K562 (cell line): ENCODE results near the gene LAG3. TPM values are rescaled to one million over a fixed set of nuclear protein-coding genes. Genes with fewer than 3 reads are reported as not detected.

ENCODE experiments used
- ASH1L ChIP-seq: fragments of 450-650 bp; IDR thresholded peaks from 2 replicates; pipeline ENCODE4 v1.6.1; 2018; ENCODE audit warnings: borderline replicate concordance, mild to moderate bottlenecking, low read depth; ENCODE audit not compliant: partially characterized antibody
- MEF2A ChIP-seq: IDR thresholded peaks from 2 replicates; pipeline ENCODE4 v1.6.1; 2011; ENCODE audit warnings: low read depth, mild to moderate bottlenecking, low read length, moderate library complexity; ENCODE audit not compliant: control insufficient read depth
- NCOA2 ChIP-seq, 2 experiments: fragments of 450-650 bp; IDR thresholded peaks; 2 replicates each; pipeline ENCODE4 v1.6.1; 2018; ENCODE audit warnings: mild to moderate bottlenecking in 2 of 2, moderate library complexity in 1 of 2; ENCODE audit not compliant: partially characterized antibody in 2 of 2
- OTX1 ChIP-seq: fragments of 450-650 bp; formaldehyde crosslinking; IDR thresholded peaks from 2 replicates; pipeline ENCODE4 v1.4.0; 2022; ENCODE audit warnings: mild to moderate bottlenecking
- PRPF4 ChIP-seq: fragments of 200-400 bp; formaldehyde crosslinking; IDR thresholded peaks from one replicate; pipeline ENCODE4 v1.6.1; 2017; ENCODE audit warnings: low read length, low read depth, mild to moderate bottlenecking; ENCODE audit not compliant: insufficient read depth, poor library complexity, severe bottlenecking
- RFX5 ChIP-seq: IDR thresholded peaks from 2 replicates; pipeline ENCODE4 v1.6.1; 2011; ENCODE audit warnings: low read depth, mild to moderate bottlenecking, improper control_type of control experiment, low read length
- SAP30 ChIP-seq: fragments of 200-600 bp; sonication (generic); IDR thresholded peaks from 2 replicates; pipeline ENCODE4 v1.6.1; 2012; ENCODE audit warnings: borderline replicate concordance, low read depth, mild to moderate bottlenecking, moderate library complexity, low read length, control low read depth, inconsistent platforms; ENCODE audit not compliant: insufficient read depth, poor library complexity, severe bottlenecking
- SIRT6 ChIP-seq: IDR thresholded peaks from one replicate; pipeline ENCODE4 v1.6.1; 2012; ENCODE audit warnings: low read depth, mild to moderate bottlenecking, control low read depth, inconsistent platforms, low read length, moderate library complexity
- SNIP1 ChIP-seq: fragments of 450-650 bp; IDR thresholded peaks from 2 replicates; pipeline ENCODE4 v1.7.1; 2017; ENCODE audit warnings: low read depth, mild to moderate bottlenecking
- YY1 ChIP-seq, 3 experiments: IDR thresholded peaks; 2 replicates each; pipeline ENCODE4 v1.6.1; 2011; ENCODE audit warnings: low read length in 2 of 3, mild to moderate bottlenecking in 2 of 3, moderate library complexity in 2 of 3, borderline replicate concordance in 1 of 3, control low read depth in 1 of 3, low read depth in 1 of 3; ENCODE audit not compliant: insufficient read depth in 3 of 3, insufficient replicate concordance in 2 of 3, control insufficient read depth in 1 of 3, insufficient read length in 1 of 3; ENCODE audit errors: extremely low read depth in 1 of 3
- ZKSCAN1 ChIP-seq: fragments of 150-350 bp; IDR thresholded peaks from 2 replicates; pipeline ENCODE4 v1.6.1; 2016; ENCODE audit warnings: low read depth, low read length
- ZNF134 ChIP-seq: fragments of 250-450 bp; sonication (Bioruptor Pico); conservative IDR thresholded peaks from 2 replicates; pipeline ENCODE4 v1.4.0; 2020
- ZNF75A ChIP-seq: fragments of 450-650 bp; formaldehyde crosslinking; IDR thresholded peaks from 2 replicates; pipeline ENCODE4 v1.4.0; 2020; ENCODE audit warnings: mild to moderate bottlenecking
- polyA plus RNA-seq, 8 experiments: library from polyadenylated mRNA; depleted of rRNA in 4 of 8; stranded (reverse) in 5 of 8; unstranded in 3 of 8; fragments of >200 nt; fragmentation: Nextera tagmentation in 2 of 8; fragmentation: Illumina TruSeq in 1 of 8; extraction: Ambion mirVana in 2 of 8; extraction: Trizol in 1 of 8; gene quantifications; 2 replicates each; pipeline versions ENCODE4 v1.2.1 to v1.2.3, GENCODE V29; 2011 to 2014; ENCODE audit warnings: inconsistent platforms in 1 of 8, missing spikeins in 1 of 8
- total RNA-seq, 7 experiments: library from RNA; depleted of rRNA in 6 of 7; stranded (reverse); fragments of >200 nt in 6 of 7; fragmentation: Illumina TruSeq in 2 of 7; extraction: Trizol in 2 of 7; gene quantifications; 2 replicates each; pipeline versions ENCODE4 v1.2.1 to v1.2.3, GENCODE V29; 2011 to 2021; ENCODE audit warnings: low replicate concordance in 1 of 7
- TF ChIP-seq, protein P1 (sequence below): fragments of 250-450 bp; sonication (Bioruptor Pico); IDR thresholded peaks from 2 replicates; pipeline ENCODE4 v1.5.0; 2021; ENCODE audit warnings: mild to moderate bottlenecking, borderline replicate concordance
- TF ChIP-seq, protein P2 (sequence below): conservative IDR thresholded peaks from 2 replicates; pipeline ENCODE4 v1.6.1; 2011; ENCODE audit warnings: low read depth, mild to moderate bottlenecking, low read length; ENCODE audit not compliant: control insufficient read depth
- TF ChIP-seq, protein P3 (sequence below): fragments of 450-650 bp; IDR thresholded peaks from 2 replicates; pipeline ENCODE4 v1.6.1; 2016; ENCODE audit warnings: antibody characterized with exemption
- TF ChIP-seq, protein P4 (sequence below): fragments of 450-650 bp; conservative IDR thresholded peaks from 2 replicates; pipeline ENCODE4 v1.6.1; 2016; ENCODE audit warnings: missing genetic modification characterization, low read depth, mild to moderate bottlenecking, control low read depth, missing compliant biosample characterization
- TF ChIP-seq, protein P5 (sequence below): fragments of 250-450 bp; sonication (Bioruptor Pico); IDR thresholded peaks from 2 replicates; pipeline ENCODE4 v1.8.0; 2022; ENCODE audit warnings: inconsistent platforms, mild to moderate bottlenecking, moderate library complexity, borderline replicate concordance

The LAG3 gene
- total and polyA plus RNA-seq, 9 of the 15 experiments (the other 6 are each of a cell fraction or from before 2014, with no cell fraction given), result 0.07 to 0.66 (median 0.09) TPM; not detected in 1

DNA sequence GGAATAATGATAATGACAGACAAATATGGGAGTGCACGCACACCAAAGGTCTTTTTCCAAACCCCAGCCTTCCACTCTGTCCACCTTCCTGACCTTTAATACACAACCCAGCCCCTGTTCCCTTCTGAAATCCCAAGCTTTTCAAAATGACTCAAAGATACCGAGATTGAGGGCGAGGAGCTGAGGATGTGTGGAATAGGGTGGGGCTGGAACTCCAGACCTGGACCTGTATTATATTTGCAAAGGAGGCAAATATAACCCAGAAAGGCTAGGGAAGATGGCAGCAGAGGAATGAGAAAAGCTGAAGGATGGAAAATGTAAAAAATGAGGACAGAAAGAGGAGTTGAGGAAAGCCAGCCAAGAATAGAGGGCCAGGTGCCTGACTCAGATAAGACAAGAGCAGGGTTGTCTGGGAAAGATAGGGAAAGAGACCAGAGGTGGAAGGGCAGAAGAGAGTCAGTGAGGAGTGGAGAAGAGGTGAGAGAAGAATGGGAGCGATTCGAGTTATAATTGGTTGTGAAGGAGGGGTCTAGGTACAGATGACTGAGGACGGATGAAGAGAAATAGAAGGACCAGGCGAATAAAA is 7.2 kb upstream of the LAG3 start (continued):
- TF ChIP-seq MEF2A (peak; percentile 81), ASH1L (no peak), SAP30 (no peak), RFX5 (no peak), SIRT6 (no peak), SNIP1 (no peak; the same call in 1 of the 2 replicates), ZNF75A (CRISPR knock-in tag) (no peak), ZKSCAN1 (no peak), ZNF134 (CRISPR knock-in tag) (no peak), PRPF4 (no peak), OTX1 (CRISPR knock-in tag) (0 out of 2 replicates have a peak, but pooled peaks have one; percentile 61), YY1 (IDR thresholded peaks at IDR 0.05; ENCODE audit: borderline replicate concordance in 1 of 3, control insufficient read depth in 1 of 3, extremely low read depth in 1 of 3, insufficient read depth in 3 of 3, insufficient read length in 1 of 3, insufficient replicate concordance in 2 of 3, low read depth in 1 of 3, low read length in 2 of 3) (no peak), NCOA2 (IDR thresholded peaks at IDR 0.05; ENCODE audit: partially characterized antibody in 2 of 2) (no peak)
- TF ChIP-seq, protein P1, sequence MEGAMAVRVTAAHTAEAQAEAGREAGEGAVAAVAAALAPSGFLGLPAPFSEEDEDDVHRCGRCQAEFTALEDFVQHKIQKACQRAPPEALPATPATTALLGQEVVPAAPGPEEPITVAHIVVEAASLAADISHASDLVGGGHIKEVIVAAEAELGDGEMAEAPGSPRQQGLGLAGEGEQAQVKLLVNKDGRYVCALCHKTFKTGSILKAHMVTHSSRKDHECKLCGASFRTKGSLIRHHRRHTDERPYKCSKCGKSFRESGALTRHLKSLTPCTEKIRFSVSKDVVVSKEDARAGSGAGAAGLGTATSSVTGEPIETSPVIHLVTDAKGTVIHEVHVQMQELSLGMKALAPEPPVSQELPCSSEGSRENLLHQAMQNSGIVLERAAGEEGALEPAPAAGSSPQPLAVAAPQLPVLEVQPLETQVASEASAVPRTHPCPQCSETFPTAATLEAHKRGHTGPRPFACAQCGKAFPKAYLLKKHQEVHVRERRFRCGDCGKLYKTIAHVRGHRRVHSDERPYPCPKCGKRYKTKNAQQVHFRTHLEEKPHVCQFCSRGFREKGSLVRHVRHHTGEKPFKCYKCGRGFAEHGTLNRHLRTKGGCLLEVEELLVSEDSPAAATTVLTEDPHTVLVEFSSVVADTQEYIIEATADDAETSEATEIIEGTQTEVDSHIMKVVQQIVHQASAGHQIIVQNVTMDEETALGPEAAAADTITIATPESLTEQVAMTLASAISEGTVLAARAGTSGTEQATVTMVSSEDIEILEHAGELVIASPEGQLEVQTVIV, result no peak
- TF ChIP-seq, protein P2, sequence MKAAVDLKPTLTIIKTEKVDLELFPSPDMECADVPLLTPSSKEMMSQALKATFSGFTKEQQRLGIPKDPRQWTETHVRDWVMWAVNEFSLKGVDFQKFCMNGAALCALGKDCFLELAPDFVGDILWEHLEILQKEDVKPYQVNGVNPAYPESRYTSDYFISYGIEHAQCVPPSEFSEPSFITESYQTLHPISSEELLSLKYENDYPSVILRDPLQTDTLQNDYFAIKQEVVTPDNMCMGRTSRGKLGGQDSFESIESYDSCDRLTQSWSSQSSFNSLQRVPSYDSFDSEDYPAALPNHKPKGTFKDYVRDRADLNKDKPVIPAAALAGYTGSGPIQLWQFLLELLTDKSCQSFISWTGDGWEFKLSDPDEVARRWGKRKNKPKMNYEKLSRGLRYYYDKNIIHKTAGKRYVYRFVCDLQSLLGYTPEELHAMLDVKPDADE, result no peak
- TF ChIP-seq, protein P3, sequence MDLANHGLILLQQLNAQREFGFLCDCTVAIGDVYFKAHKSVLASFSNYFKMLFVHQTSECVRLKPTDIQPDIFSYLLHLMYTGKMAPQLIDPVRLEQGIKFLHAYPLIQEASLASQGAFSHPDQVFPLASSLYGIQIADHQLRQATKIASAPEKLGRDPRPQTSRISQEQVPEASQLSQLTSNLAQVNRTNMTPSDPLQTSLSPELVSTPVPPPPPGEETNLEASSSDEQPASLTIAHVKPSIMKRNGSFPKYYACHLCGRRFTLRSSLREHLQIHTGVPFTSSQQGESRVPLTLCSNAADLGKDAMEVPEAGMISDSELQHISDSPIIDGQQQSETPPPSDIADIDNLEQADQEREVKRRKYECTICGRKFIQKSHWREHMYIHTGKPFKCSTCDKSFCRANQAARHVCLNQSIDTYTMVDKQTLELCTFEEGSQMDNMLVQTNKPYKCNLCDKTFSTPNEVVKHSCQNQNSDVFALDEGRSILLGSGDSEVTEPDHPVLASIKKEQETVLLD, result peak; percentile 76
- TF ChIP-seq, protein P4, sequence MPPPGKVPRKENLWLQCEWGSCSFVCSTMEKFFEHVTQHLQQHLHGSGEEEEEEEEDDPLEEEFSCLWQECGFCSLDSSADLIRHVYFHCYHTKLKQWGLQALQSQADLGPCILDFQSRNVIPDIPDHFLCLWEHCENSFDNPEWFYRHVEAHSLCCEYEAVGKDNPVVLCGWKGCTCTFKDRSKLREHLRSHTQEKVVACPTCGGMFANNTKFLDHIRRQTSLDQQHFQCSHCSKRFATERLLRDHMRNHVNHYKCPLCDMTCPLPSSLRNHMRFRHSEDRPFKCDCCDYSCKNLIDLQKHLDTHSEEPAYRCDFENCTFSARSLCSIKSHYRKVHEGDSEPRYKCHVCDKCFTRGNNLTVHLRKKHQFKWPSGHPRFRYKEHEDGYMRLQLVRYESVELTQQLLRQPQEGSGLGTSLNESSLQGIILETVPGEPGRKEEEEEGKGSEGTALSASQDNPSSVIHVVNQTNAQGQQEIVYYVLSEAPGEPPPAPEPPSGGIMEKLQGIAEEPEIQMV (tag), result no peak
- TF ChIP-seq, protein P5, sequence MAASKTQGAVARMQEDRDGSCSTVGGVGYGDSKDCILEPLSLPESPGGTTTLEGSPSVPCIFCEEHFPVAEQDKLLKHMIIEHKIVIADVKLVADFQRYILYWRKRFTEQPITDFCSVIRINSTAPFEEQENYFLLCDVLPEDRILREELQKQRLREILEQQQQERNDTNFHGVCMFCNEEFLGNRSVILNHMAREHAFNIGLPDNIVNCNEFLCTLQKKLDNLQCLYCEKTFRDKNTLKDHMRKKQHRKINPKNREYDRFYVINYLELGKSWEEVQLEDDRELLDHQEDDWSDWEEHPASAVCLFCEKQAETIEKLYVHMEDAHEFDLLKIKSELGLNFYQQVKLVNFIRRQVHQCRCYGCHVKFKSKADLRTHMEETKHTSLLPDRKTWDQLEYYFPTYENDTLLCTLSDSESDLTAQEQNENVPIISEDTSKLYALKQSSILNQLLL (CRISPR knock-in tag), result no peak
